Esophagus muscularis mucosa (tissue), 4 donors: ENCODE measurements around the gene KLHDC7A.

ENCODE experiments used
- CTCF ChIP-seq, 3 experiments: fragments of 200-600 bp in 2 of 3; fragments of 450-650 bp in 1 of 3; sonication (generic) in 2 of 3; IDR thresholded peaks; one replicate each; pipeline ENCODE4 v1.5.1; 2017 to 2019; ENCODE audit warnings: antibody characterized with exemption in 3 of 3, mild to moderate bottlenecking in 2 of 3, moderate library complexity in 1 of 3
- EP300 ChIP-seq: sonication (generic); formaldehyde crosslinking; IDR thresholded peaks from one replicate; pipeline ENCODE4 v1.6.1; 2017; ENCODE audit warnings: antibody characterized with exemption
- POLR2A ChIP-seq: fragments of 450-650 bp; IDR thresholded peaks from one replicate; pipeline ENCODE4 v1.6.1; 2017; ENCODE audit warnings: antibody characterized with exemption, moderate library complexity, mild to moderate bottlenecking, low read depth

- TF ChIP-seq EP300, result no peak
- TF ChIP-seq CTCF (IDR thresholded peaks at IDR 0.05), result no peak
- no peak for TF ChIP-seq POLR2A
These were observed 24.9 kb downstream of the KLHDC7A start for GRCh38 chr1:18505666-18506065.
